ENCODE results near the gene NOVA2.

Gene NOVA2

GRCh38 chr19:45958320-45958719, 15.3 kb downstream of the NOVA2 start:
- Histone ChIP-seq H3K23ac (ENCODE audit: low read length) (peak overlapping the region; percentile 23), H3K4ac (ENCODE audit: low read depth, low read length) (no peak overlapping the region), H3K4me1 (ENCODE audit: control insufficient read depth in 1 of 2, insufficient read depth in 2 of 2, low read length in 2 of 2) (peaks cover 0 to 3% of the 10 kb centered on the region in 2 experiments), H3K4me2 (ENCODE audit: low read length) (no peak overlapping the region), H2AK5ac (ENCODE audit: low read length) (no peak overlapping the region), H2BK12ac (ENCODE audit: low read length) (no peak overlapping the region), H3K79me1 (ENCODE audit: low read length) (no peaks in the 10 kb centered on the region), H3K27ac (ENCODE audit: low read depth, low read length) (no peak overlapping the region), H3K9me3 (ENCODE audit: insufficient read depth, low read depth, low read length) (peaks cover 3% of the 10 kb centered on the region), H3K27me3 (ENCODE audit: insufficient read depth, low read length) (no peaks in the 10 kb centered on the region), H3K36me3 (ENCODE audit: control insufficient read depth in 1 of 2, insufficient read depth in 2 of 2, low read length in 2 of 2) (no peaks in the 10 kb centered on the region), H2BK120ac (ENCODE audit: insufficient read depth, low read length, poor library complexity) (no peak overlapping the region), H2AFZ (ENCODE audit: insufficient read depth, low read length, poor library complexity) (no peak overlapping the region), H3K9ac (ENCODE audit: low read length) (no peak overlapping the region), H4K12ac (ENCODE audit: low read depth, low read length) (no peak overlapping the region), H3K4me3 (ENCODE audit: low read depth, low read length) (no peak overlapping the region), H3K79me2 (ENCODE audit: control insufficient read depth, insufficient read depth, low read length, poor library complexity) (no peaks in the 10 kb centered on the region), H4K8ac (ENCODE audit: low read depth, low read length) (no peak overlapping the region), H3K18ac (ENCODE audit: low read length) (no peak overlapping the region), H2BK5ac (ENCODE audit: low read depth, low read length, poor library complexity) (no peak overlapping the region), H3K14ac (ENCODE audit: low read length) (no peak overlapping the region), H4K91ac (ENCODE audit: low read depth, low read length) (no peak overlapping the region)
- WGBS (ENCODE audit: extremely low coverage, insufficient coverage, insufficient read length): 100% methylated on average over 2 of the region's 6 CpGs
- no peak for DNase-seq

GRCh38 chr19:45955905-45956608, 17.6 kb downstream of the NOVA2 start:
- Histone ChIP-seq H4K91ac (ENCODE audit: low read depth, low read length) (no peak overlapping the region), H4K8ac (ENCODE audit: low read depth, low read length) (no peak overlapping the region), H3K4ac (ENCODE audit: low read depth, low read length) (no peak overlapping the region), H2AFZ (ENCODE audit: insufficient read depth, low read length, poor library complexity) (no peak overlapping the region), H3K79me1 (ENCODE audit: low read length) (no peaks in the 10 kb centered on the region), H2BK120ac (ENCODE audit: insufficient read depth, low read length, poor library complexity) (no peak overlapping the region), H3K14ac (ENCODE audit: low read length) (no peak overlapping the region), H2BK12ac (ENCODE audit: low read length) (no peak overlapping the region), H4K12ac (ENCODE audit: low read depth, low read length) (no peak overlapping the region), H3K4me1 (ENCODE audit: control insufficient read depth in 1 of 2, insufficient read depth in 2 of 2, low read length in 2 of 2) (peaks cover 6 to 9% of the 10 kb centered on the region in 2 experiments), H3K27me3 (ENCODE audit: insufficient read depth, low read length) (no peaks in the 10 kb centered on the region), H3K27ac (ENCODE audit: low read depth, low read length) (no peak overlapping the region), H3K23ac (ENCODE audit: low read length) (no peak overlapping the region), H3K79me2 (ENCODE audit: control insufficient read depth, insufficient read depth, low read length, poor library complexity) (no peaks in the 10 kb centered on the region), H3K4me2 (ENCODE audit: low read length) (no peak overlapping the region), H3K9me3 (ENCODE audit: insufficient read depth, low read depth, low read length) (peaks cover 3% of the 10 kb centered on the region), H3K9ac (ENCODE audit: low read length) (no peak overlapping the region), H3K18ac (ENCODE audit: low read length) (no peak overlapping the region), H2AK5ac (ENCODE audit: low read length) (no peak overlapping the region), H3K36me3 (ENCODE audit: control insufficient read depth in 1 of 2, insufficient read depth in 2 of 2, low read length in 2 of 2) (no peaks in the 10 kb centered on the region), H2BK5ac (ENCODE audit: low read depth, low read length, poor library complexity) (no peak overlapping the region), H3K4me3 (ENCODE audit: low read depth, low read length) (no peak overlapping the region)
- no CpG with 5 or more reads among the region's 13 CpGs for WGBS (ENCODE audit: extremely low coverage, insufficient coverage, insufficient read length)
- DNase-seq: no peak

GRCh38 chr19:45954156-45954555, 19.5 kb downstream of the NOVA2 start:
- no peak overlapping the region for H2AFZ ChIP-seq (ENCODE audit: insufficient read depth, low read length, poor library complexity)
- peaks cover 3% of the 10 kb centered on the region for H3K9me3 ChIP-seq (ENCODE audit: insufficient read depth, low read depth, low read length)
- no peaks in the 10 kb centered on the region for H3K36me3 ChIP-seq (ENCODE audit: control insufficient read depth in 1 of 2, insufficient read depth in 2 of 2, low read length in 2 of 2)
- no peak overlapping the region for H2BK12ac ChIP-seq (ENCODE audit: low read length)
- no peak overlapping the region for H4K12ac ChIP-seq (ENCODE audit: low read depth, low read length)
- no peaks in the 10 kb centered on the region for H3K79me2 ChIP-seq (ENCODE audit: control insufficient read depth, insufficient read depth, low read length, poor library complexity)
- no peak overlapping the region for H2BK5ac ChIP-seq (ENCODE audit: low read depth, low read length, poor library complexity)
- no peak overlapping the region for H3K4me2 ChIP-seq (ENCODE audit: low read length)
- no peak overlapping the region for H2BK120ac ChIP-seq (ENCODE audit: insufficient read depth, low read length, poor library complexity)
- H3K27me3 ChIP-seq (ENCODE audit: insufficient read depth, low read length): no peaks in the 10 kb centered on the region
- no peak overlapping the region for H3K4ac ChIP-seq (ENCODE audit: low read depth, low read length)
- no peak overlapping the region for H3K4me3 ChIP-seq (ENCODE audit: low read depth, low read length)
- no CpG with 5 or more reads among the region's 9 CpGs for WGBS (ENCODE audit: extremely low coverage, insufficient coverage, insufficient read length)
- no peak overlapping the region for H2AK5ac ChIP-seq (ENCODE audit: low read length)
- no peak for DNase-seq
- no peak overlapping the region for H3K23ac ChIP-seq (ENCODE audit: low read length)
- H3K27ac ChIP-seq (ENCODE audit: low read depth, low read length): no peak overlapping the region
- H3K14ac ChIP-seq (ENCODE audit: low read length): no peak overlapping the region
- no peak overlapping the region for H3K9ac ChIP-seq (ENCODE audit: low read length)
- H4K91ac ChIP-seq (ENCODE audit: low read depth, low read length): no peak overlapping the region
- H4K8ac ChIP-seq (ENCODE audit: low read depth, low read length): no peak overlapping the region
- no peak overlapping the region for H3K18ac ChIP-seq (ENCODE audit: low read length)
- peaks cover 6 to 9% of the 10 kb centered on the region in 2 experiments for H3K4me1 ChIP-seq (ENCODE audit: control insufficient read depth in 1 of 2, insufficient read depth in 2 of 2, low read length in 2 of 2)
- H3K79me1 ChIP-seq (ENCODE audit: low read length): no peaks in the 10 kb centered on the region

- DNase-seq: peak in 1 of 2 donors; percentile 35
- H4K8ac ChIP-seq (ENCODE audit: low read depth, low read length): no peak overlapping the region
- no peak overlapping the region for H2BK12ac ChIP-seq (ENCODE audit: low read length)
- H3K23ac ChIP-seq (ENCODE audit: low read length): no peak overlapping the region
- H2AFZ ChIP-seq (ENCODE audit: insufficient read depth, low read length, poor library complexity): no peak overlapping the region
- H3K27me3 ChIP-seq (ENCODE audit: insufficient read depth, low read length): no peaks in the 10 kb centered on the region
- peaks cover 6 to 9% of the 10 kb centered on the region in 2 experiments for H3K4me1 ChIP-seq (ENCODE audit: control insufficient read depth in 1 of 2, insufficient read depth in 2 of 2, low read length in 2 of 2)
- H3K9ac ChIP-seq (ENCODE audit: low read length): no peak overlapping the region
- H3K14ac ChIP-seq (ENCODE audit: low read length): no peak overlapping the region
- H3K4me2 ChIP-seq (ENCODE audit: low read length): no peak overlapping the region
- no peak overlapping the region for H4K12ac ChIP-seq (ENCODE audit: low read depth, low read length)
- no peak overlapping the region for H3K4me3 ChIP-seq (ENCODE audit: low read depth, low read length)
- no peaks in the 10 kb centered on the region for H3K36me3 ChIP-seq (ENCODE audit: control insufficient read depth in 1 of 2, insufficient read depth in 2 of 2, low read length in 2 of 2)
- H2BK120ac ChIP-seq (ENCODE audit: insufficient read depth, low read length, poor library complexity): no peak overlapping the region
- H3K9me3 ChIP-seq (ENCODE audit: insufficient read depth, low read depth, low read length): peaks cover 3% of the 10 kb centered on the region
- no peak overlapping the region for H2AK5ac ChIP-seq (ENCODE audit: low read length)
- H3K27ac ChIP-seq (ENCODE audit: low read depth, low read length): no peak overlapping the region
- no peaks in the 10 kb centered on the region for H3K79me2 ChIP-seq (ENCODE audit: control insufficient read depth, insufficient read depth, low read length, poor library complexity)
- no peaks in the 10 kb centered on the region for H3K79me1 ChIP-seq (ENCODE audit: low read length)
- WGBS (ENCODE audit: extremely low coverage, insufficient coverage, insufficient read length): no CpG with 5 or more reads among the region's 8 CpGs
- H3K18ac ChIP-seq (ENCODE audit: low read length): no peak overlapping the region
- no peak overlapping the region for H4K91ac ChIP-seq (ENCODE audit: low read depth, low read length)
- H2BK5ac ChIP-seq (ENCODE audit: low read depth, low read length, poor library complexity): no peak overlapping the region
- no peak overlapping the region for H3K4ac ChIP-seq (ENCODE audit: low read depth, low read length)
Measured at GRCh38 chr19:45953676-45954075, 20.0 kb downstream of the NOVA2 start.
